Measurements from ENCODE around the gene SOHLH1.

The SOHLH1 gene

GRCh38 chr9:135693771-135694170 is 5.5 kb downstream of the SOHLH1 start:
- TF ChIP-seq CTCF (IDR thresholded peaks at IDR 0.05; ENCODE audit: extremely low read depth, insufficient read depth, missing control alignments) = no peak
- no peak for DNase-seq (ENCODE audit: low spot score)
- in situ Hi-C loops (cut with MboI; ENCODE audit: low pct_unique_long_range_greater_than_20kb, low sequenced_read_pairs, unreplicated experiment) = no loop called here

GRCh38 chr9:135693265-135693664 is 6.0 kb downstream of the SOHLH1 start:
- TF ChIP-seq CTCF (IDR thresholded peaks at IDR 0.05; ENCODE audit: extremely low read depth, insufficient read depth, missing control alignments) = no peak
- DNase-seq (ENCODE audit: low spot score) = no peak
- in situ Hi-C loops (cut with MboI; ENCODE audit: low pct_unique_long_range_greater_than_20kb, low sequenced_read_pairs, unreplicated experiment) = no loop called here

GRCh38 chr9:135692410-135692809 is 6.9 kb downstream of the SOHLH1 start:
- DNase-seq (ENCODE audit: low spot score) = no peak
- in situ Hi-C loops (cut with MboI; ENCODE audit: low pct_unique_long_range_greater_than_20kb, low sequenced_read_pairs, unreplicated experiment) = no loop called here
- TF ChIP-seq CTCF (IDR thresholded peaks at IDR 0.05; ENCODE audit: extremely low read depth, insufficient read depth, missing control alignments) = no peak

GRCh38 chr9:135690836-135691570 is 8.3 kb downstream of the SOHLH1 start:
- in situ Hi-C loops (cut with MboI; ENCODE audit: low pct_unique_long_range_greater_than_20kb, low sequenced_read_pairs, unreplicated experiment) = no loop called here
- no peak for TF ChIP-seq CTCF (IDR thresholded peaks at IDR 0.05; ENCODE audit: extremely low read depth, insufficient read depth, missing control alignments)
- no peak for DNase-seq (ENCODE audit: low spot score)

- in situ Hi-C loops (cut with MboI; ENCODE audit: low pct_unique_long_range_greater_than_20kb, low sequenced_read_pairs, unreplicated experiment) = no loop called here
- TF ChIP-seq CTCF (IDR thresholded peaks at IDR 0.05; ENCODE audit: extremely low read depth, insufficient read depth, missing control alignments) = no peak
Observed at GRCh38 chr9:135689011-135689410, 10.3 kb downstream of the SOHLH1 start.

GRCh38 chr9:135687216-135687615 is 12.1 kb downstream of the SOHLH1 start:
- no peak for DNase-seq (ENCODE audit: low spot score)
- no peak for TF ChIP-seq CTCF (IDR thresholded peaks at IDR 0.05; ENCODE audit: extremely low read depth, insufficient read depth, missing control alignments)
- in situ Hi-C loops (cut with MboI; ENCODE audit: low pct_unique_long_range_greater_than_20kb, low sequenced_read_pairs, unreplicated experiment) = no loop called here

More at GRCh38 chr9:135689011-135689410, 10.3 kb downstream of the SOHLH1 start:
- DNase-seq (ENCODE audit: low spot score) = no peak
